ENCODE measurements around the gene IL16.

GRCh38 chr15:81256916-81257315, 60.2 kb downstream of the IL16 start:
- no peak for TF ChIP-seq POLR2AphosphoS5 (IDR thresholded peaks at IDR 0.05; ENCODE audit: low read depth, low read length)
- TF ChIP-seq TAF1 (IDR thresholded peaks at IDR 0.05; ENCODE audit: borderline replicate concordance, insufficient read depth, low read length), result no peak
- TF ChIP-seq REST (IDR thresholded peaks at IDR 0.05; ENCODE audit: insufficient read depth in 1 of 2, low read depth in 2 of 2, low read length in 2 of 2), result no peak
